ENCODE measurements around the gene ZNF692.

The ZNF692 gene

DNA sequence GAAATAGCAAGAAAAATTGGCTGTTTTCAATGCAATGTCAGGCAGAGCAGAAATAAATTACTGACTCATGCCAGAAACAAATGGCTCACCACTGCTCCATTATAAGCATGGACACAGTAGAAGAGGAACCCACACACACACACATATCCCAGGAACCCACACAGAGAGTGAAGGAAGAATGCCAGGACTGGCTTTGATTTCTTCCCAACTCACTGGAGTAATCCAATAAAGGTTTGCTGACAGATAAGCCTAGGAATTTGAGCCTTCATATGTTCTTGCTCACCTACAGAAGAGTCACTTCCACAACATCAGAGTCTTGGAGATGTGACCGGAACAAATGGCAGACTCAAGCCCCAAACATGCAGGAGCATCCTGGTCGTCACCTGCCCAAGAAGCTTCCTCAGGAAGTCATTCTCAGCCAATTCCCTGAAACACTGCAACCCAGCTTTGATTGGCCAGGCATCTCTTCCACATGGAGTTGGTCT, 35.3 kb downstream of the ZNF692 start:
- no peak overlapping the region for H3K27ac ChIP-seq (ENCODE audit: low read depth, low read length)
- H3K9me3 ChIP-seq (ENCODE audit: control insufficient read depth, insufficient read depth, low read depth, low read length), result no peaks in the 10 kb centered on the region
- peaks cover 30% of the 10 kb centered on the region for H3K4me1 ChIP-seq (ENCODE audit: control insufficient read depth, insufficient read depth, low read length)
- H3K36me3 ChIP-seq (ENCODE audit: control insufficient read depth, insufficient read depth, low read length), result peaks cover 50% of the 10 kb centered on the region
- no peaks in the 10 kb centered on the region for H3K27me3 ChIP-seq (ENCODE audit: control insufficient read depth, insufficient read depth, low read length)
- H3K9ac ChIP-seq (ENCODE audit: low read length), result no peak overlapping the region
- H3K4me3 ChIP-seq (ENCODE audit: low read depth, low read length), result no peak overlapping the region

DNA sequence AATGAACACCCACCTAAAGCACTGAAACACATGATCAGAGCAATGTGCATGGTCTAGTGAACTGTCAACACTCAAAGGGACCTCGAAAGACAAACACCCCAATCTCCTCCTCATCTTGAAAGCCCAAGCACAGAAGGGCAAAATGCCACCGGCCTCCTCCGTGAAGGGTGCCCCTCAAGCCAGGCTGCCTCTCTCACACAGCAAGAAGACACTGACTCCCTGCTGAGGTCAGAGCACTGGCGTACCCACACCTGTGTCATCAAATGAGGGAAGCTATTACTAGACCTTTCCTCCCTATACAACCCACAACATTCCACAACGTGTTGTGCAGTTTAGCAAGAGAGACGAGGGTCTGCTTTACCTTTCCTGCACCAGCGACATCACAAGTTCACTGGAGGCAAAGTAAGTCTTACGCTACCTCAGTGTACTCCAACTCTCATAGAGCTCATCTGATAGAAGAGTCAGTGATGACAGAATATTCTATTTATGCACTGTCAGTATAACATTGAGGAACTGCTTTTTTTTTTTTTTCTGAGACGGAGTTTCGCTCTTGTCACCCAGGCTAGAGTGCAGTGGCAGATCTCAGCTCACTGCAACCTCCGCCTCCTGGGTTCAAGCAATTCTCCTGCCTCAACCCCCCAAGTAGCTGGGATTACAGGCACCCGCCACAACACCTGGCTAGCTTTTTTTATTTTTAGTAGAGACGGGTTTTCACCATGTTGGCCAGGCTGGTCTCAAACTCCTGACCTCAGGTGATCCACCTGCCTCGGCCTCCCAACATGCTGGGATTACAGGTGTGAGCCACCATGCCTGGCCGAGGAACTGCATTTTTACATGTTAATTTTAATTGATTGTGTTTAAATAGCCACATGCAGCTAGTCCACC, 36.5 kb downstream of the ZNF692 start:
- Histone ChIP-seq H3K4me1 (ENCODE audit: control insufficient read depth, insufficient read depth, low read length) (peaks cover 30% of the 10 kb centered on the region), H3K27me3 (ENCODE audit: control insufficient read depth, insufficient read depth, low read length) (no peaks in the 10 kb centered on the region), H3K9ac (ENCODE audit: low read length) (no peak overlapping the region), H3K36me3 (ENCODE audit: control insufficient read depth, insufficient read depth, low read length) (peaks cover 50% of the 10 kb centered on the region), H3K9me3 (ENCODE audit: control insufficient read depth, insufficient read depth, low read depth, low read length) (no peaks in the 10 kb centered on the region), H3K4me3 (ENCODE audit: low read depth, low read length) (no peak overlapping the region), H3K27ac (ENCODE audit: low read depth, low read length) (no peak overlapping the region)

DNA sequence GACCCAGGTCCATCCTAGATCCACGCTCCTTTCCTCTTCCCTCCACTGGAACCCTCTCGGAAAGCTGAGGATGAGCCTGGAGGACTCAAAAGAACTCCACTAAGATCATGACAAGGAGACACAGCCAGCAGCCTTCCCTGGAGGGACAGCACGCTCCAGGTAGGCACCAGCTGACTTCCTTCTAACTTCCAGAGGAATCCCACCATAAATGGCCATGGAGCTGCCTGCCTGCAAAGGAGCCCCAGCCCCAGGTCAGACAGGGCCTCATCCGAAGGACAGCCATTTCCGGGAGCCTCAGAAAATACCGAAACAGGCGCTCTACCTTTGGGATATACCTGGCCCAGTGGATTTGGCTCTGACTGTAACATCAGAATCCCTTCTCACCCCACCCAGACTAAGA, 37.2 kb downstream of the ZNF692 start:
- no peaks in the 10 kb centered on the region for H3K9me3 ChIP-seq (ENCODE audit: control insufficient read depth, insufficient read depth, low read depth, low read length)
- peaks cover 54% of the 10 kb centered on the region for H3K36me3 ChIP-seq (ENCODE audit: control insufficient read depth, insufficient read depth, low read length)
- no peaks in the 10 kb centered on the region for H3K27me3 ChIP-seq (ENCODE audit: control insufficient read depth, insufficient read depth, low read length)
- H3K27ac ChIP-seq (ENCODE audit: low read depth, low read length), result peak overlapping the region; percentile 11; the same call in 1 of the 2 replicates
- peak overlapping the region; percentile 22 for H3K9ac ChIP-seq (ENCODE audit: low read length)
- H3K4me1 ChIP-seq (ENCODE audit: control insufficient read depth, insufficient read depth, low read length), result peaks cover 27% of the 10 kb centered on the region
- H3K4me3 ChIP-seq (ENCODE audit: low read depth, low read length), result no peak overlapping the region

DNA sequence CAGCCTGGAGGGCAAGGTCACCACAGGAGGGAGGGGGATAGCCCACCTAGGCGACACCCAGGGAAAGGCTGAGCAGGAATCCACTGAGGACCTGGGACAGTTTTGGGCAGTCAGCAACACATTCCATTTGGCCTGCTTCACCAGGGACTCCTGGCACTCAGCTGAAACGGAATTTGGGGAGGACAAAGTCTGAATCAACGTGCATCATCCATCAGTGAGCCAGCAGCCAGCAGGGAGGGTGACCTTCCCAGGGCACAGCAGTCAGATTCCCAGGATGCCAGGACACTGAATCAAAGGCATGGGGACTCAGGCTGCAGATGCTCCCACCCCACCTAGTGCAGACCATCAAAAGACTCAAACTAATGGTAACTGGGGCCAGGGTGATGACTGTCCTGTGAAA, 37.8 kb downstream of the ZNF692 start:
- peaks cover 26% of the 10 kb centered on the region for H3K4me1 ChIP-seq (ENCODE audit: control insufficient read depth, insufficient read depth, low read length)
- H3K9ac ChIP-seq (ENCODE audit: low read length), result peak overlapping the region; percentile 37
- H3K4me3 ChIP-seq (ENCODE audit: low read depth, low read length), result no peak overlapping the region
- no peak overlapping the region for H3K27ac ChIP-seq (ENCODE audit: low read depth, low read length)
- H3K27me3 ChIP-seq (ENCODE audit: control insufficient read depth, insufficient read depth, low read length), result no peaks in the 10 kb centered on the region
- no peaks in the 10 kb centered on the region for H3K9me3 ChIP-seq (ENCODE audit: control insufficient read depth, insufficient read depth, low read depth, low read length)
- H3K36me3 ChIP-seq (ENCODE audit: control insufficient read depth, insufficient read depth, low read length), result peaks cover 59% of the 10 kb centered on the region

GRCh38 chr1:248820041-248820585, 38.8 kb downstream of the ZNF692 start:
- H3K27ac ChIP-seq (ENCODE audit: low read depth, low read length), result peak overlapping the region; percentile 4; the same call in 1 of the 2 replicates
- H3K4me3 ChIP-seq (ENCODE audit: low read depth, low read length), result no peak overlapping the region
- H3K9ac ChIP-seq (ENCODE audit: low read length), result no peak overlapping the region
- H3K4me1 ChIP-seq (ENCODE audit: control insufficient read depth, insufficient read depth, low read length), result peaks cover 26% of the 10 kb centered on the region
- no peaks in the 10 kb centered on the region for H3K9me3 ChIP-seq (ENCODE audit: control insufficient read depth, insufficient read depth, low read depth, low read length)
- H3K27me3 ChIP-seq (ENCODE audit: control insufficient read depth, insufficient read depth, low read length), result no peaks in the 10 kb centered on the region
- H3K36me3 ChIP-seq (ENCODE audit: control insufficient read depth, insufficient read depth, low read length), result peaks cover 69% of the 10 kb centered on the region

DNA sequence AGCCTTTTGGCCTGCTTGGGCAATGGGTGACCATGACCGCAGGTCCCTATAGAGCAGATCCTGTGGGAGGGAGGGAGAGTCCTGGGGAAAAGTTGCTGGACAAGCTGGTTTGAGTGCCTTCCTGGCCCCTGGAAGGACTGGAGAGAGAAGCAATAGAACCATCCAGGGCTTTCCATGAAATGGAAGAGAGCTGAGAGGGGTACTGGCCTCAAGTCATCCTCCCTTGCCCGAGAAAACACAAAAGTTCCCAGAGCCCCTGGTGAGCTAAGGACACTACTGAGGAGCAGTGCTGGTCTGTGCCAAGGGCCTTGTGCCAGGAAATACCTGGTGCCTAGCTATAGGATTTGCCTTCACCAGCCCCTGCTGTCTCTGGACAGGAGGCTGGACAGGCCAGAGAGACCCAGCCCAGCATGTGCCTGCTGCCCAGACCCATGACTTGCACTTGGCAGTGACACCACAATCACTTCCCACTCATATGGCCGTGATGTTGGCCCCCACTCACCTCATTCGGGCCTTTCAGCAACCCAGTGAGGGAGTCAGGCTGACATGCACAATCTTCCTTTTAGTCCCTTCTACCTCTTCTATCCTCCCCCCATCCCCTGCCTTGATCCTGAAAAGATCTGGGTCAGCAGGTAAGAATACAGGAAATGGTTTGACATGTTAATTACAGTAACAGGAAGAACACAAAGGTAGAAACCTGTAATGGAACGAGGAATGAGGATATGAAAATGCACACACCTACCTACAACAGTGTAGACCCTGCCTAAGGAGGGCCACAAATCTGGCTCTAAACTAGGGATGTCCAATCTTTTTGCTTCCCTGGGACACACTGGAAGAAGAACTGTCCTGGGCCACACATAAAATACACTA, 40.1 kb downstream of the ZNF692 start:
- H3K9ac ChIP-seq (ENCODE audit: low read length), result no peak overlapping the region
- H3K27me3 ChIP-seq (ENCODE audit: control insufficient read depth, insufficient read depth, low read length), result no peaks in the 10 kb centered on the region
- no peak overlapping the region for H3K27ac ChIP-seq (ENCODE audit: low read depth, low read length)
- no peak overlapping the region for H3K4me3 ChIP-seq (ENCODE audit: low read depth, low read length)
- no peaks in the 10 kb centered on the region for H3K9me3 ChIP-seq (ENCODE audit: control insufficient read depth, insufficient read depth, low read depth, low read length)
- peaks cover 72% of the 10 kb centered on the region for H3K36me3 ChIP-seq (ENCODE audit: control insufficient read depth, insufficient read depth, low read length)
- H3K4me1 ChIP-seq (ENCODE audit: control insufficient read depth, insufficient read depth, low read length), result peaks cover 19% of the 10 kb centered on the region

GRCh38 chr1:248817065-248817464, 41.8 kb downstream of the ZNF692 start:
- Histone ChIP-seq H3K4me1 (ENCODE audit: control insufficient read depth, insufficient read depth, low read length) (peaks cover 13% of the 10 kb centered on the region), H3K27me3 (ENCODE audit: control insufficient read depth, insufficient read depth, low read length) (no peaks in the 10 kb centered on the region), H3K27ac (ENCODE audit: low read depth, low read length) (no peak overlapping the region), H3K9ac (ENCODE audit: low read length) (no peak overlapping the region), H3K36me3 (ENCODE audit: control insufficient read depth, insufficient read depth, low read length) (peaks cover 73% of the 10 kb centered on the region), H3K9me3 (ENCODE audit: control insufficient read depth, insufficient read depth, low read depth, low read length) (no peaks in the 10 kb centered on the region), H3K4me3 (ENCODE audit: low read depth, low read length) (no peak overlapping the region)

GRCh38 chr1:248816042-248816851, 42.6 kb downstream of the ZNF692 start:
- Histone ChIP-seq H3K9me3 (ENCODE audit: control insufficient read depth, insufficient read depth, low read depth, low read length) (no peaks in the 10 kb centered on the region), H3K4me1 (ENCODE audit: control insufficient read depth, insufficient read depth, low read length) (peaks cover 12% of the 10 kb centered on the region), H3K9ac (ENCODE audit: low read length) (no peak overlapping the region), H3K27ac (ENCODE audit: low read depth, low read length) (no peak overlapping the region), H3K36me3 (ENCODE audit: control insufficient read depth, insufficient read depth, low read length) (peaks cover 74% of the 10 kb centered on the region), H3K4me3 (ENCODE audit: low read depth, low read length) (no peak overlapping the region), H3K27me3 (ENCODE audit: control insufficient read depth, insufficient read depth, low read length) (no peaks in the 10 kb centered on the region)

GRCh38 chr1:248815407-248816034, 43.4 kb downstream of the ZNF692 start:
- H3K9me3 ChIP-seq (ENCODE audit: control insufficient read depth, insufficient read depth, low read depth, low read length), result no peaks in the 10 kb centered on the region
- H3K9ac ChIP-seq (ENCODE audit: low read length), result no peak overlapping the region
- H3K27me3 ChIP-seq (ENCODE audit: control insufficient read depth, insufficient read depth, low read length), result no peaks in the 10 kb centered on the region
- H3K4me3 ChIP-seq (ENCODE audit: low read depth, low read length), result no peak overlapping the region
- peaks cover 71% of the 10 kb centered on the region for H3K36me3 ChIP-seq (ENCODE audit: control insufficient read depth, insufficient read depth, low read length)
- H3K4me1 ChIP-seq (ENCODE audit: control insufficient read depth, insufficient read depth, low read length), result peaks cover 6% of the 10 kb centered on the region
- H3K27ac ChIP-seq (ENCODE audit: low read depth, low read length), result no peak overlapping the region

- H3K9ac ChIP-seq (ENCODE audit: low read length), result no peak overlapping the region
- no peaks in the 10 kb centered on the region for H3K9me3 ChIP-seq (ENCODE audit: control insufficient read depth, insufficient read depth, low read depth, low read length)
- peaks cover 6% of the 10 kb centered on the region for H3K4me1 ChIP-seq (ENCODE audit: control insufficient read depth, insufficient read depth, low read length)
- no peak overlapping the region for H3K27ac ChIP-seq (ENCODE audit: low read depth, low read length)
- H3K36me3 ChIP-seq (ENCODE audit: control insufficient read depth, insufficient read depth, low read length), result peaks cover 64% of the 10 kb centered on the region
- H3K27me3 ChIP-seq (ENCODE audit: control insufficient read depth, insufficient read depth, low read length), result no peaks in the 10 kb centered on the region
- H3K4me3 ChIP-seq (ENCODE audit: low read depth, low read length), result no peak overlapping the region
Measured at GRCh38 chr1:248814351-248814750, 44.5 kb downstream of the ZNF692 start.

Measured in HUES6 (cell line).